Large intestine (tissue), 3 donors: ENCODE results near the gene ZFYVE1. TPM values are rescaled to one million over a fixed set of nuclear protein-coding genes. Genes with fewer than 3 reads are reported as not detected.
A peak's percentile ranks its signal among the peaks of the same experiment; 100 is the strongest.

Experiments used
- DNase-seq, 2 donors: peaks; one replicate each; pipeline versions ENCODE4 v3.0.0 to v3.0.0-alpha.2; 2013
- H3K27ac ChIP-seq: one replicate; pipeline ENCODE4 v1.5.1; 2013; ENCODE audit warnings: low read length
- H3K27me3 ChIP-seq: 2 replicates; pipeline ENCODE4 v1.6.1; 2013; ENCODE audit warnings: low read length; ENCODE audit not compliant: control insufficient read depth, insufficient read depth
- H3K36me3 ChIP-seq: 2 replicates; pipeline ENCODE4 v1.6.1; 2013; ENCODE audit warnings: low read length; ENCODE audit not compliant: control insufficient read depth, insufficient read depth
- H3K4me1 ChIP-seq: one replicate; pipeline ENCODE4 v1.6.1; 2013; ENCODE audit warnings: low read length; ENCODE audit not compliant: control insufficient read depth, insufficient read depth
- H3K4me3 ChIP-seq: one replicate; pipeline ENCODE4 v1.5.1; 2013; ENCODE audit warnings: low read length
- H3K9me3 ChIP-seq: one replicate; pipeline ENCODE4 v1.6.1; 2013; ENCODE audit warnings: mild to moderate bottlenecking, low read depth, low read length, moderate library complexity; ENCODE audit not compliant: control insufficient read depth
- WGBS: methylation state at CpG from one replicate; pipeline ENCODE4 v1.1.5; 2013; ENCODE audit warnings: low lambda C conversion rate; ENCODE audit not compliant: insufficient coverage; 5-methylcytosine and 5-hydroxymethylcytosine counted together
- polyA plus RNA-seq: library from polyadenylated mRNA; unstranded; fragments of 120-200 nt; gene quantifications from one replicate; pipeline ENCODE4 v1.2.1, GENCODE V29; 2013

ZFYVE1 gene
- polyA plus RNA-seq, 1 donor, result 14.2 TPM

DNA sequence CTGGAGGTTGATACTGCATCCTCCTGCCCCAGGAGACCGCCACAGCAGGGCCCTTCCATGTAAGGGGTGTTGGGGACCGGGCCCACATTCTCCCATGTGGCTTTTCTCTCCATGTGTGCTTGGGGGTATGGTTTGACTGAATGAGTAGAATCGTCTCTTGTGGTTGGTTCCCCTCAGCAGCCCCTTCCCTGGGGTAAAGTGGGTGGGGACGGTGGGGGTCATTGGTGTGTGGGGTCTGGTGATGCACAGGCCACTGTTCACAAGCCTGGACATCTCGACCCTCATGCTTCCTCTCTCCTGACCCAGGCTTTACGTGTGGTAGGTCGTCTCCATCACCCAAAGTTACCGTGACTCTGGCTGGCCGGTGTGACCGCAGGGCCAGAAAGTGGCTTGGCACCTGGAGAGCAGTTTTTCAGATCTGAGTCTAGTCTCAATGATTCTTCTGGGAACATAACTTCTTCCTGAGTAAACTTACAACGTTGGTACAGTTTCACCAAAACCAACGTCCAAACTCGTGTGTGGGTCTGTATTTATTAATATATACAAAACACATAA lies 83.0 kb downstream of the ZFYVE1 start:
- Histone ChIP-seq H3K27ac (no peak overlapping the region), H3K4me1 (no peaks in the 10 kb centered on the region), H3K9me3 (no peaks in the 10 kb centered on the region), H3K27me3 (no peaks in the 10 kb centered on the region), H3K36me3 (peaks cover 71% of the 10 kb centered on the region), H3K4me3 (no peak overlapping the region)
- 100% methylated on average over 3 of the region's 13 CpGs for WGBS
- DNase-seq, result no peak

DNA sequence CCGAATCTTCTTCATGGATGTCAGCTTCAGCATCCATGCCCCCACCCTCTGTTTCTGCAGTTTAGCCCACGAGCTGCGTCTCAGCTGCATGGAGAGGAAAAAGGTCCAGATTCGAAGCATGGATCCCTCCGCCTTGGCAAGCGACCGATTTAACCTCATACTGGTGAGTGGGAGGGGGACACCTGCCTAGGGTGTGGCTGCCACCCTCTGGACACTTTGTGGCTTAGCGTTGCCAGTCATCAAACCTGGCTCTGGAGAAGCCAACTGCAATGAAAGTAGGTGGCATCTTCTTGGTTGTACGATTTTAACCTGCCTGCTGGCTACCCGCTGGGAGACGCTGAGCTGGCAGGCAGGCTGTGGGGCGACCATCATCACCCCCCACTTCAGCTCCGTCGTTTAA lies 84.0 kb downstream of the ZFYVE1 start:
- Histone ChIP-seq H3K36me3 (peaks cover 78% of the 10 kb centered on the region), H3K4me3 (no peak overlapping the region), H3K27me3 (no peaks in the 10 kb centered on the region), H3K27ac (no peak overlapping the region), H3K9me3 (no peaks in the 10 kb centered on the region), H3K4me1 (no peaks in the 10 kb centered on the region)
- no peak for DNase-seq
- WGBS, result no CpG with 5 or more reads among the region's 14 CpGs

DNA sequence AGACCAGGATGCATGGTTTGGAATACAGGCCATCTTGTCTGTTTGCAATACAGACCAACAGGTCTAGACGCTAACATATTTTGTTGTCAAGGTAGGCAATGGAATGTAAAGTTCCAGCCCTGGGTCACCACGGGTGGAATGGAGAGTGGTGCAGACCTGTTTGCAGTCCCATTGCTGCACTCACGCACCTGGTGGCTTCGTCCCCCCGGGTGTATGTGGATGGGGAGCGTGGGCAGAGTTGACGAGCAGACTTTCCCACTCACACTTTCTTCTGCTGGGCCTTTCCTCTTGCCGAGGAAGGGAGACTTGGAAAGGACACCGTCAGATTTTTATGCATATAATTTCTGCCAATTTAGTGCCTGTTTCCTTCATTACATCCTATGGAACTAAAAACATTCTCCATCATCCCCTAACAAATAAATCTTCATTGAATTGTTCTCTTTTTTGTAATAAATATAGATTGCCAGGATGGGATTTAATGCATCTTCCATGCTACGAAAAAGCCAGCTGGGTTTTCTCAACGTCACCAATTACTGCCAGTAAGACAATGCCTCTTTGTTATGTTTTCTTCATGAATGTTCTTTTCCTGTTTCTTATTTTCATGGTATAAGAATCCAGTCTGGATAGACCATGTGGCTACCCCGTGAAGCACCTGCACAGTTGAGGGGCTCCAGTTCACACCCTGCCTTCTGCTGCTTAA lies 85.5 kb downstream of the ZFYVE1 start:
- no peak overlapping the region for H3K27ac ChIP-seq
- no peaks in the 10 kb centered on the region for H3K27me3 ChIP-seq
- DNase-seq, result no peak
- H3K9me3 ChIP-seq, result no peaks in the 10 kb centered on the region
- WGBS, result 70% methylated on average over 2 of the region's 12 CpGs
- H3K36me3 ChIP-seq, result peaks cover 68% of the 10 kb centered on the region
- no peak overlapping the region for H3K4me3 ChIP-seq
- H3K4me1 ChIP-seq, result no peaks in the 10 kb centered on the region

DNA sequence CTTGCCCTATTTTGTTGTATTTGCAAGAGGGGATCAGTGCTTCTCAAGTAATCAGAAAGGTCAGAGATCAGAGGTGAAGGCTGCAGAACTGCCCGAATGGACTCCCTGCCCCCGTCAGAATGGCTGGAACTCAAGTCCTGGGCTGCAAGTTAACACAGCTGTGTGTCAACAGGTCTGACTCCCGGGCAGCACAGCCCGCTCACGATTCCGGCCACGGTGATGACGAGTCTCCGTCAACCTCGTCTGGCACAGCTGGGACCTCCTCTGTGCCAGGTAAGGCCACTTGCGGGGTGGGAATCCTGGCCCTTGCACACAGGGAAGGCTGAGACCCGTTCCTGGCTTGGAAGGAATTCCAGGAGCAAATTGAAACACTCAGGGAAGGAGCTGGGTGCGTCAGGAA lies 87.3 kb downstream of the ZFYVE1 start:
- Histone ChIP-seq H3K27ac (no peak overlapping the region), H3K36me3 (peaks cover 56% of the 10 kb centered on the region), H3K4me1 (no peaks in the 10 kb centered on the region), H3K9me3 (no peaks in the 10 kb centered on the region), H3K27me3 (no peaks in the 10 kb centered on the region), H3K4me3 (no peak overlapping the region)
- no CpG with 5 or more reads among the region's 13 CpGs for WGBS
- DNase-seq, result no peak

DNA sequence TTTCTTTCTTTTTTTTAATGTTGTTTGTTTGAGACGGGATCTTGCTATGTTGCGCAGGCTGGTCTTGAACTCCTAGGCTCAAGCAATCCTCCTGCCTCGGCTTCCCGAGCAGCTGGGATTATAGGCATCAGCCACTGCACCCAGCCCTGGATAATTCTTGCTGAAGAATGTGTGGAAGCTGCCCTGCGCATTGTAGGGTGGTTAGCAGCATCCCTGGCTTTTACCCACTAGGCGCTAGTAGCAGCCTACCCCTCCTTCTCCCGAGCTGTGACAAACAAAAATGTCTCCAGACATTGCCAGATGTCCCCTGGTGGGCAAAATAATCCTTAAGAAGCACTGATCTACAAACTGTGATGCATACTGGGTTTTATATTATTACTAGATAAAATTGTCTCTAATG lies 94.0 kb downstream of the ZFYVE1 start:
- WGBS, result no CpG with 5 or more reads among the region's 7 CpGs

DNA sequence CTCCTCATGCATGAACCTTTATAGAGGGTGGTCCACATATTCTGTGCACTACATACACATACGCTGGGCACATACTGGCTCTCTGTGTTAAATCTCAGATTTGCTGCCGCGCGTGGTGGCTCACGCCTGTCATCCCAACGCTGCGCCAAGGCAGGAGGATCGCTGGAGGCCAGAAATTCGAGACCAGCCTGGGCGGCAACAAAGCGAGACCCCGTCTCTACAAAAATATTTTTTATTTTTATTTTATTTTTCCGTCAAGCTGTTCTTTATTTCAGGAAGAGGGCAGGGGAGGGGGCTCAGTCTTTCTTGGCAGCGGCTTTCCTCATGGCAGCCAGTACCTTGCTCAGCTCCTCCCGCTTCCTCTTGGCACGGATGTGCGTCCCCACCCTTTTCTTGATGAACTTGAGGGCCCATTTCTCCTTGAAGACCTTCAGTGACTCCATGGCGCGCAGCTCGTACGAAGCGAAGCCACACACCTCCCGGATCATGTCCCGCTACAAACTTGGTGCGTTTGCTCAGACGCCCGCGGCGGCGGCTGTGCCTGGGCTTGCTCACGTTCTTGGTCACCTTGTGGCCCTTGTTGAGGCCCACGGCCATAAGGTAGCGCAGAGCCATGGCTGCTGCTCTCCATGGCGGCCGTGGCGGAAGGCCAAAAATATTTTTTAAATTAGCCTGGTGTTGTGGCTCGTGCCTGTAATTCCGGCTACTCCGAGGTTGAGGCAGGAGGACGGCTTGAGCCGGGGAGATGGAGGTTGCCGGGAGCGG lies 97.4 kb downstream of the ZFYVE1 start:
- no peak for DNase-seq
- 95% methylated on average over 4 of the region's 43 CpGs for WGBS

More for the DNA sequence above, 94.0 kb downstream of the ZFYVE1 start:
- Histone ChIP-seq H3K27ac (no peak overlapping the region), H3K4me3 (no peak overlapping the region), H3K9me3 (peaks cover 3% of the 10 kb centered on the region), H3K36me3 (peaks cover 3% of the 10 kb centered on the region), H3K4me1 (no peaks in the 10 kb centered on the region), H3K27me3 (no peaks in the 10 kb centered on the region)
- DNase-seq, result no peak

DNA sequence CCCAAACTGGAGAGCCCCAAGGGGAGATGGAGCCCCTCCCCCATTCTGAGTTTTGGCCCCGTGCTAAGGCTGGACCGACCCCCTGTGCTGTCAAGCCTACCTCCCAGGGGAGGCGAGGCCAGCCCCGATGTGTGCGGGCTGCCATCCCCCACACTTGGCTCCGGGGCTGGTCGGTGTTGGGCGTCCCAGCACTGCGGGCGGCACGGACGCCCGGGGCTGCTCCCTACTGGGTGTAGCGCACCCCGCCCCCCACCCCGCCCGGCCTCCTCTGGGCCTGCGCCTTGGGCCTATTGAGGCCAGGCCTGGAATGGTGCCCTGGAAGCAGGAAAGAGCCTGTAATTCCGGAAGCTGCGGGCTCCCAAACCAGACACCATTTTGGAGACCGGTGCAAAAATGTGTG lies 98.0 kb downstream of the ZFYVE1 start:
- no peak overlapping the region for H3K27ac ChIP-seq
- peaks cover 3% of the 10 kb centered on the region for H3K9me3 ChIP-seq
- no peak overlapping the region for H3K4me3 ChIP-seq
- no peaks in the 10 kb centered on the region for H3K27me3 ChIP-seq
- no CpG with 5 or more reads among the region's 21 CpGs for WGBS
- peaks cover 5% of the 10 kb centered on the region for H3K4me1 ChIP-seq
- no peak for DNase-seq
- no peaks in the 10 kb centered on the region for H3K36me3 ChIP-seq

More for the DNA sequence above, 97.4 kb downstream of the ZFYVE1 start:
- Histone ChIP-seq H3K4me1 (peaks cover 5% of the 10 kb centered on the region), H3K9me3 (peaks cover 3% of the 10 kb centered on the region), H3K4me3 (no peak overlapping the region), H3K27ac (no peak overlapping the region), H3K36me3 (no peaks in the 10 kb centered on the region), H3K27me3 (no peaks in the 10 kb centered on the region)

DNA sequence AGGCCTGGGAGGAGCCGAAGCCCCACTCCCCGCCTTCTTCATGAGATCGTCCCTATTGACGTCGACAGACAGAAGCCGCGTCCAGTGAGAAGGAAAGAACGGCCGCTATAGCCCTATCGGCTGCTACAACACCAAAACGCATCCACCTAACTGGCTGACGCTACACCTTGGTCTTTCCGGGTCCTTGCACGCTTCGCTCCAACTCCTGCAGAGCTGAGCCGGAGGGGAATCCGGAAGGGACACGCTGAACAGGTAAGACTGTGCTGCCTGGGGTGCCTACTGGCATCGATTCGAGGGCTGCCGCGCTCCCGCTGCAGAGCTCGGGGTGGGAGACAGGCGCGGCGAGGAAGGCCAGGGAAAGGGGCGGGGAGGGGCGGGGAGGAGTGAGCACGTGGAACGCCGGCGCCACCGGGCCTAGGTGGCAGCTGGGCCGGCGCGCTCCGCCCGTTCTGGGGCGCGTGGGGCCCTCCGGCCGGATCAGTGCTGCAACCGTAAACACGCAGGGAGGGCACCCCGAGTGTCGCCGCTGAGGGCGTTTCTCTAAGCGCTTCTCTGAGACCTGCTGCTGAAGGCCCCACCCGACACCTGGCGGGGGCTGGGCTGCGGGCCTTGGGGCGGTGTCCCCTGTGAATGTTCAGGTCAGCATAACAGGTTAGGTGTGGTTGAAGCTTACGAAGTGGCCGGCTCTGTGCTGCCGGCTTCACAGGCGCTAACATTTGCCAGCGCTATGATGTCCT lies 100.4 kb downstream of the ZFYVE1 start, which contains the start of gene DCAF4:
TSS of gene DCAF4 (plus strand) at position 173 of the 737 bp plus-strand sequence. CDS start 11,515 bp downstream, outside the sequence.
- peak within 1 kb of the TSS; percentile 77 for H3K4me3 ChIP-seq
- peaks cover 5% of the 10 kb centered on the region for H3K4me1 ChIP-seq
- no peaks in the 10 kb centered on the region for H3K36me3 ChIP-seq
- no peaks in the 10 kb centered on the region for H3K27me3 ChIP-seq
- H3K9me3 ChIP-seq, result peaks cover 3% of the 10 kb centered on the region
- DNase-seq, result peak; percentile 98 to 99
- H3K27ac ChIP-seq, result peak within 1 kb of the TSS; percentile 93
- no CpG with 5 or more reads among the region's 59 CpGs for WGBS

DNA sequence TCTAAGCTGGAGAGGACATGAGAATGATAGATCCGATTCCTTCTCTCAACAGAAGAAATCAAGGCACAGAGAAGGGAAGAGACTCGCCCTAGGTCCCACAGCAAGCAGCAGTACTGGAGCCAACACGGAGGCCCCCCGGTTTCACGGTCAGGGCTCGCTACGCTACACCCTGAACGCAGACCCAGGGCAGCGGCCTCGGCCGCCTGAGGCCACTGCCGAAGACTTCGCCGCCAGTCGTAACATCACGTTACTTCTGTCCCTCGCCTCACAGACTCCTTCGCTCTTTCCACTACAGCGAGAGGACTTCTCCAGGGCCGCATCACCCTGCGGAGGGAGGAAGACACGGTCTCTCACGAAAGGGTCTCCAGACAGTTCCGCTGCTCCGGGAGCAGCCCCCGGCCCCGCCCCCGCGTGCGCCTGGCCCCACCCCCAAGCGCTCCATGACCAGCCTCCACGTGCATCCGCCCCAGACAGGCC lies 101.1 kb downstream of the ZFYVE1 start:
- Histone ChIP-seq H3K4me3 (peak overlapping the region; percentile 77), H3K27me3 (no peaks in the 10 kb centered on the region), H3K36me3 (no peaks in the 10 kb centered on the region), H3K9me3 (peaks cover 3% of the 10 kb centered on the region), H3K4me1 (peaks cover 5% of the 10 kb centered on the region), H3K27ac (peak overlapping the region; percentile 67)
- WGBS, result no CpG with 5 or more reads among the region's 33 CpGs
- no peak for DNase-seq
